ENCODE results near the gene GNG7.
"Not testable (repeated sequence)": the region's sequence is repeated elsewhere in the genome, so short reads cannot be mapped to it uniquely, and the experiment has no call there.

The GNG7 gene

DNA sequence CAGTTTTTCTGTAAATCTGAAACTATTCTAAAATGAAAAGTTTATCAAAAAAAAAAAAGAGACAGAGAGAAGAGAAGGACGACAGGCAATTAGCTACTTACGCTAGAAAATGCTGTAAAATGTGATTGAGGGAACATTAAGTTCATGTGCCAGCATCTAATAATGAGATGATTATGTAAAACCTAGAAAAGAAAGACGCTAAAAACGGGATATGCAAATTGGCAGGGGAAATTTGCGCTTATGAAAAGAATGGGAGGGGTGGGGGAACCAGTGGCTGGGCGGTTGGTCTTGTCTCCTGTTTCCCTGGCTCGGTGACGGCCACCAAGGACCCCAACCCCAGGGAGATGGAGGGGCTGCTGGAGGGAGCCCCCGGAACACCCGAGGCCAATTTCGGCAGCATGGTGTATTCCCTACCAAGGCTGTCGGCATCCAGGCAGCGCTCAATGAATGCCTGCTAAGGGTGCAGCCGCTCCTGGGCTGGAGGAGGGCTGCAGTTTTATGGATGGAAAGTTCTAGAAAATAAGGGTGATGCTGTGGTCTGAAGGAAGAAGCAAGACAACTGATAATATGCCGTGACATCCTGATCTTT, 34.2 kb downstream of the GNG7 start:
- no peak for DNase-seq

DNA sequence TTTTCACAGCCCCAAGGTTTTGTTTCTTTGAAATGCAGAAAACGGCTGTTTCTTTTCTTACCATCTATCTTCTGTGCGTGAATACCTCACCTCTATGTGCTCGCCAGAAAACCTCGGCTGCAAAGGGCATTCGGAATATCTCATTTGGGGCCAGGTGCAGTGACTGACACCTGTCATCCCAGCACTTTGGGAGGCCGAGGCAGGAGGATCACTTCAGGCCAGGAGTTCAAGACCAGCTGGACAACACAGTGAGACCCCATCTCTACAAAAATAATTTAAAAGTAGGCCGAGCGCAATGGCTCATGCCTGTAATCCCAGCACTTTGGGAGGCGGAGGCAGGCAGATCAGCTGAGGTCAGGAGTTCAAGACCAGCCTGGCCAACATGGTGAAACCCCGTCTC, 35.1 kb downstream of the GNG7 start:
- DNase-seq = not testable (repeated sequence)

DNA sequence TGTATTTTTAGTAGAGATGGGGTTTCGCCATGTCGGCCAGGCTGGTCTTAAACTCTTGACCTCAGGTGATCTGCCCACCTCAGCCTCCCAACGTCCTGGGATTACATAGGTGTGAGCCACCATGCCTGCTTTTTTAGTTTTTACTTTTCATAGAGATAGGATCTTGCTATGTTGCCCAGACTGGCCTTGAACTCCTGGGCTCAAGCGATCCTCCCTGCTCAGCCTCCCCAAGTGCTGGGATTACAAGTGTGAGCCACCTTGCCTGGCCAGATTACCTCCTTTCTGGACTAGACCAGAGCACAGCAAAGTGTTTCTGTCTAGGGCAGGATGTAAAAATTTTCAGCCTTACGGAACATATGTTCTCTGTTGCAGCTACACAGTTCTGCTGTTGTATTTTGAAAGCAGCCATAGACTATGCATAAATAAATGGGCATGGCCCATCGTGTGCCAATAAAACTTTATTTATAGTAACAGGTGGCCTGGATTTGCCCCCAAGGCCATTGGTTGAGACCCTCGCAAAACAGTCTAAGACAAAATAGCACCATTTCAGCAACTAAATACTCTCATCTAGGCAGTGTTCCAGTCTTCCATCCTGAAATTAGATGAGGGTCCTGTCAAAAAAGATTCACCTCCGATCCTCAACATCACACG, 36.0 kb downstream of the GNG7 start:
- no peak for DNase-seq

DNA sequence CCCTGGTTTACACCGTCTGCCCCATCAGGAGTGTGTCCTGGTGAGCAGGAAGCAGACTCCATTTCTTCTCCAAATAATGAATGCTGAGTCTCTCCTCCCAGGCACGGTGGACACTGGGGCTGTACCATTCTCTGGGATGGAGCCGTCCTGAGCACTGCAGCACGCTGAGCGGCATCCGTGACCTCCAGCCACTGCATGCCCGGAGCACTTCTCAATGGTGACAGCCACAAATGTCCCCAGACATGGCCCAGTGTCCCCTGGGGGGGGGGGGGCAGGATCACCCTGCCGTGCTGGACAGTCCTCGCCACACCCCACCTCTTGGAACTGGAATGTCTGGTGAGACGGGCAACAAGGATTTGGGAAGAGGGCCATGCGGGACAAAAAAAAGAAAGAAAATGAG, 37.4 kb downstream of the GNG7 start:
- no peak for DNase-seq

DNA sequence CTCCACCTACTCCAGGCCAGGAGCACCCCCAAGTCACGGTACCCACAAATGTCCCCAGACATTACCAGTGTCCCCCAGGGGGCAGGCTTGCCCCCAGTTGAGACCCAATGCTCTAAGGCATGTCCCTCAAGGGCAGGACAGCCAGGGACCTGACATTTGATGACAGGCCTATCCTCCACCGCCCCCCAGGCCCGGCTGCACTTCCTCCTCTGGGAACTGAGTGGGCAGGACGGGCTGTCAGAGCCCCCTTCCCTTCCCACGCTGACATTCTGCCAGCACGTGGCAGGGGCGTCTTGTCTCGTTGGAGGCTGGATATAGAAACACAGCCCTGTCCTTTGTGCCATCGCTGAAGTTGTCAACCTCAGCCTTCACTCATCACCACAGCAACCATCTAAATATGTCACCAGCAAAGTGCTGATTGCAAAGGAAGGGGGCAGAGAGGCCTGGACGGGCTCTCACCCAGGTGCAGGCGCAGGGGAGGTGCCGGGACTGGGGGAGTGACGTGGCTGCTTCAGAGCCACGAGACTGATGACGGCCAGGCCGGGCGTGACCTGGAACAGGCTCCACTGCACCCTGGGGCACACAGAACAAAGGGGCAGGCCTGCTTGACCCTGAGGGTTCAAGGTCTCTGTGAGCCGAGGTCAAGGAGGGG, 38.4 kb downstream of the GNG7 start:
- no peak for DNase-seq

DNA sequence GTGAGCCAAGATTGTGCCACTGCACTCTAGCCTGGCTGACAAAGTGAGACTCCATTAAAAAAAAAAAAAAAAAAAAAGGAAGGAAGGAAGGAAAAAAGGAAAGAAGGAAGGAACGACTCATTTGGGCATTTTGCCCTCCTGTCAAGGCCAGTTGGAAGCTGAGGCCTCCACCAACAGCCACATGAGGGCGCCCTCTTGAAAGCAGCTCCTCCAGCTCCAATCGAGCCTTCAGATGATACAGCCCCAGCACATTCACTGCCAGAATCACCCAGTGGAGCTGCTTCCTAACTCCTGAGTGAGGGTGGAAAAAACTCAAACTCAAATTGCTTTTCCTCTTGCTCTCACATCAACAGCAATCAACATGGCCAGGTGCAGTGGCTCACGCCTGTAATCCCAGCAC, 40.9 kb downstream of the GNG7 start:
- DNase-seq = no peak

DNA sequence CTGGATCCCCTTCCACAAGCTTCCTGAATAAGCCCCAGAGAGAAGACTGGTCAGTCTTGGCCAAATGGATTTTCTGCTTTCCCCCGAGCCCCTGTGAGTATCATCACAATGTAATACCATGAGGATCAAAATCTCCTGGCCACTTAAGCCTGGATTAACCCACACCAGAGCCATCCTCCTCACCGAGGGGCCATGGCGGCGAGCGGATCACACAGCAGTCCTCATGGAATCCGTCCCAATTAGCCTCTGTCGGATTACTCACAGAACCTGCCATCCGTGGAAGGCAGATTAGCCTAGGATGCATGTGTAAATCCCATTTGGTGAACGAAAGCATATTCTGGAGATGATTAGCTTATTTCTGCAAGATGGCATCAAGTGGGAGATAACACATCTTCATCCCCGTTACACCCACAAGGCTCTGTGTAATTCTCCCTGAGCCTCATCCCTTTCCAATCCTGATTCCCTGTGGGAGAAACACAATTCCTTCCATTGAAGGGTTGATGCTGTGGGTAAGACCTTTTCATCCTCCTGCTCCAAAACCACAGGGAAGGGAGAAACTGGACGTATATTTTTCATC, 42.5 kb downstream of the GNG7 start:
- DNase-seq = no peak

DNA sequence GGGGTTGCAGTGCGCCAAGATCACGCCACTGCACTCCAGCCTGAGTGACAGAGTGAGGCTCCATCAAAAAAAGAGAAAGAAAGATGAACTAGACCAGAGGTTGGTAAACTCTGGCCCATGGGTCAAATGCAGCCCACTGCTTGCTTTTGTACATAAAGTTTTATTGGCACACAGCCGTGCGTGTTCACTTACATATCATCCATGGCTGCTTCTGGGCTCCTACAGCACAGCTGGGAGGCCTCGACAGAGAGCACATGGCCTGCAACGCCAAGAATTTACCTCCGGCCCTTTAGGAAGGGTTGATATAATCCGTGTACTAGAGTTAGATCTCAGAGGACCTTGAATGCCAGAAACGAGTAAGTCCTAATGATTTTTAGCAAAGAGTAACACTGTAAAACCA, 46.0 kb downstream of the GNG7 start:
- no peak for DNase-seq

DNA sequence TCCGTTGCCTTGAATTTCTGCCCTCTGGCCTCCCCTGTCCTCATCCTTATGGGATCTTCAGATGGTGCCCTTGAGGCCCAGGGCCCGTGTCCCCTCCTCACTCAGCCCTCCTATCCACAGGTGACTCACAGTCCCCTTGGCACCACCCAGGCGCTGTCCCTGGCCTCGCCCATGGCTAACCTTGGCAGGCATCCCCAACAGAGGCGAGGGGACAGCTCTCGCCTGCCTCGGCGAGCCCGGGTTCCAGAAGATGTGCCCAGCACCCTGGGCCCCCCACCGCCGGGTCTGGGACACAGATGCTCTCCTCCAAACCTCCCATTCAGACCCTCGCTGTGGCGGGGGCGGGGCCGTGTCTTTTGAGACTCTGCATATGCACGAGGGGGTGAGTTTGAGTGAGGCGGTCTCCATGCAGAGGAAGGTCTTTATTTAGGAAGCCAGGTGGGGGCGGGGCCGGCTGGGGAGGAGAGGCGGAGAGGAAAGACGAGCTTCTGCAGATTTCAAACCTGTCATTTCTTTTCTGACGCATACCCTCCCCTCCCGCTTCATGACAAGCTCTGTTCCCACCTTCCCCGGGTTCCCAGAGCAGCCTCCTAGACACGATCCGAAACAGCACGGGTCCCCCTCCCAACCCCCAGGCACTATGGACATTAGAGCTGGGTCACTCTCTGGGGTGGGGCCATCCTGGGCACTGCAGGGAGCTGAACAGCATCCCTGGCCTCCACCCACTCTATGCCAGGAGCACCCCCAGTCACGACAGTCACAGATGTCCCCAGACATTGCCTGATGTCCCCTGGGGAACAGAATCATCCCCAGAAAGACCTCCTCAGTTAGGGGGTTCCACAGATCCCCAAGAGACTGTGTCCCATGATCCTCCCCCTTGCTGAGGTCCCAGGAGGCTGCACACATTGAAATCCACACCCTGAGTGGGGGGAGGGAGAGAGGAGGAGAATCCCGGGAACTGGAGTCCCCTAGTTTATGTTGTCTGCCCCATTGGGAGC, 48.5 kb downstream of the GNG7 start:
- DNase-seq = peak; percentile 2

DNA sequence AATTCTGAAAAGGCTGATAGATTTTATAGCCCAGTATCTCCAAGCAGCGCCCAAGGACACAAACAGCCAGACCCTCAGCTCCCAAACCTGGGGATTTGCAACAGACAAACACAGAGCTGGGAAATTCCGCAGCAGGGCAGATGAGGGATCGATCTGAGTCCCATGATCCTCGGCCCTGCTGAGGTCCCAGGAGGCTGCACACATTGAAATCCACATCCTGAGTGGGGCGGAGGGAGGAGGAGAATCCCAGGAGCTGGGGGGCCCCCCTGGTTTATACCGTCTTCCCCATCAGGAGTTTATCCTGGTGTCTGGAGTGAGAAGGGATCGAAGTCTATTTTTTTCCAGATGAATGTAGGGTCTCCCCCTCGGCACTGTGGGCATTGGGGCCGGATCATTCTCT, 49.3 kb downstream of the GNG7 start:
- no peak for DNase-seq

DNA sequence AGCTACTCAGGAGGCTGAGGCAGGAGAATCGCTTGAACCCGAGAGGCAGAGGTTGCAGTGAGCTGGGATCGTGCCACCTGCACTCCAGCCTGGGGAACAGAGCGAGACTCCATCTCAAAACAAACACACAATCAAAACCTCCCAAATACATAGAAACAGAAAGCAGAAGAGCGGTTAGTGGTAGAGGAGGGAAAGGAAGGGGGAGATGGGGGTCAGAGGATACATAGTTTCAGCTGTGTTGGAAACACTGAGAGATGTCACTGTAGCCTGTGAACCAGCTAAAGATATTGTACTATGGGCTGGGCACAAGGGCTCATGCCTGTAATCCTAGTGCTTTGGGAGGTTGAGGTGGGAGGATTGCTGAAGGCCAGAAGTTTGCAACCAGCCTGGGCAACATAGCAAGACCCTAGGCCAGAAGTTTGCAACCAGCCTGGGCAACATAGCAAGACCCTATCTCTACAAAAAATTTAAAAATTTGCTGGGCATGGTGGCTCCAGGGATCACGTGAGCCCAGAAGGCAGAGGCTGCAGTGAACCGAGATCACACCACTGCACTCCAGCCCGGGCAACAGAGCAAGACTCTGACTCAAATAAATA, 49.9 kb downstream of the GNG7 start:
- DNase-seq = no peak

DNA sequence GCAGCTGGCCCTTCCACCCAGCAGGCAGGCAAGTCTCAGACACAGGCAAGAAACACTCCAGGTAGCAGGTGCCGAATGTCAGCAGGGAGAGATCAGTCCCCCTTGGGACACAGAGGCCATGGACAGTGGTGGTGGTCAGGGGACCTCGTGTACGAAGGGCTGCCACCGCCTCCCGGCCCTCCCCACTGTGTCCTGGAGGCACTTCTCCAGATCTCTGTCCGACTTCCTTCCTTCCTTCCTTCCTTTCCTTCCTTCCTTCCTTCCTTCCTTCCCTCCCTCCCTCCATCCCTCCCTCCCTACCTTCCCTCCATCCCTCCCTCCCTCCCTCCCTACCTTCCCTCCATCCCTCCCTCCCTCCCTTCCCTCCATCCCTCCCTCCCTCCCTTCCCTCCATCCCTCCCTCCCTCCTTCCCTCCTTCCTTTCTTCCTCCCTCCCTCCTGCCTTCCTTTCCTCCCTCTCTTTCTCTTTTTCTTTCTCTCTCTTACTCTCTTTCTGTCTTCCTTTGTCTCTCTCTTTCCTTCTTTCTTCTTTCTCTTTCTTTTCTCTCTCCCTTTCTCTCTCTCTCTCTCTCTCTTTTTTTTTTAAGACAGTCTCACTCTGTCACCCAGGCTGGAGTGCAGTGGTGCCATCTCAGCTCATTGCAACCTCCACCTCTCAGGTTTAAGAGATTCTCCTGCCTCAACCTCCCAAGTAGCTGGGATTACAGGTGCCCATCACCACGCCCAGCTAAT, 51.3 kb downstream of the GNG7 start:
- DNase-seq = not testable (repeated sequence)

DNA sequence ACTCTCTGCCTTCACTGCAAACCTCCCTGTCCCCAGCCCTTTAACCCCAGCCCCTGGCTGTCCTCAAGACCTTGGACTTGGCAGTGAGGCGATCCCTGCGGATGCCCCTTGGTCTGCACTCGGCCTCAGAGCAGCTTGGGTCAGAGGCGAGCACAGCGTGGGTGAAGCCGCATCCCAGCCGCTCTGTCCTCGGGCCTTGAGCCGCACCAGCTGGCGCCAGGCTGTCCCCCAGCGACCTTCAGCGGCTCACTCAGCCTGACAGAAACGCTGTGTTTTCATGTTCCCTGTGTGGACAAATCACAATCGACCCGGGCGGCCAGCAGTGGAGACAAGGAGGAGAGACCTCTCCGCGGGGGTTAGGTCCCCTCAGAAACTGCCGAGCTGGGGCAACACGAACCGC, 52.0 kb downstream of the GNG7 start:
- DNase-seq = no peak

DNA sequence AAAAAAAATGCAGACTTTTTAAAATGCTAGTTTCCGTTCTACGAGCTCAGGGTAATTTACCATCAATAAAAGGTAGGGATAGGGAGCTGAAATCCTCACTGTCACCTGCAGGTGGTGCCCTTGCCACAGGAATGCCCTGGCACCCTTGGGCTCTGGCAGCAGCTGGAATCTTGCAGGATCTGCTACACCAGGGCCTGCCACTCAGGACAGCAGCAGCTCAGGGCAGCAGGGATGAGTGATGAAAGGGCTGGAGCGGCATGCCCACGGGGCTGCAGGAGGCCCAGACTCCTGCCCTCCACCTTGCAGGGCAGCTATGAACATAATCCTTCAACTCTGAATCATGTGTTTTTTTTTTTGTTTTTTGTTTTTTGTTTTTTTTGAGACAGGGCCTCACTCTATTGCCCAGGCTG, 54.0 kb downstream of the GNG7 start:
- DNase-seq = peak; percentile 84

DNA sequence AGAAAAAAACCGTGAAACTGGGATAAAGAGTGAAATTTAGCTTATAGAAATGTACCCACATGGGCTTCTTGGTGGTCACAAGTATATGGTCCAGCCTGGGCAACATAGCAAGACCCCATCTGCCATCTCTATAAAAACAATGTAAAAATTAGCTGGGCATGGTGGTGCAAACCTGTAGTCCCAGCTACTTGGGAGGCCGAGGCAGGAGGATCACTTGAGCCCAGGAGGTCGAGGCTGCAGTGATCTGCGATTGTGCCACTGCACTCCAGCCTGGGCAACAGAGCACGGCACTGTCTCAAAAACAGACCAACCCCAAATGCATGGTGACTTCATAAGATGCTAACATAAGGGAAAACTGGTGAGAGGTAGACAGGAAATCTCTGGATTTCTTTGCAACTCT, 54.4 kb downstream of the GNG7 start:
- no peak for DNase-seq

DNA sequence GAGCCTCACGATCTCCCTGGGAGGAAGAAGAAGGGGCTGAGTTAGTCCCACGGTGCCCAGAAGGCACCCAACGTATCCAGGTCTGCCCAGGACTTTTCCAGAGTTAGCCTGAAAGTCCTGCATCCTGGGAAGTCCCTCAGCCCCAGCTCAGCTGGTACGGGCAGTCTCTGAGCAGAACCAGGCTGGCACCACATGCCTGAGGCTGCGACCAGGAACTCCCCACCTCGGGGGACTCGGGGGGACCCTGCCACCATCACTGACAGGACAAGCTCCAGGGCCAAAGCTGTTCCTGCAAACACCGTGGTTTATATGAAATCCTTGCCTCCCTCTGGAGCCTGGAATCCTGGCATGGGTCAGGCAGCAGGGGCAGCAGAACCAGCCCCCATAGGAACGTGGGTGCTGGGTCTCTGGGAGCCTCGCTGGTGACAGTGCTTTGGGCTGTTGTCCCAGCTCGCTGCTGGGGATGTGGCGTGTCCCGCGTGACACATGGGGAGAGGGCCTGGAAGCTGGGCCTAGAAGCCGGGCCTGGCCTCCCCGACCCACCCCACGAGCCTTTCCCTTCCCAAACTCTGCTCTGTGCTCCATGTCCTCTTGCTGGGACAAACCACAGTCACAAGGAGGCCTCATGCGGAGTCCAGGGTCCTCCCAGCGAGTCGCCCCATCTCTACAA, 55.5 kb downstream of the GNG7 start:
- no peak for DNase-seq

DNA sequence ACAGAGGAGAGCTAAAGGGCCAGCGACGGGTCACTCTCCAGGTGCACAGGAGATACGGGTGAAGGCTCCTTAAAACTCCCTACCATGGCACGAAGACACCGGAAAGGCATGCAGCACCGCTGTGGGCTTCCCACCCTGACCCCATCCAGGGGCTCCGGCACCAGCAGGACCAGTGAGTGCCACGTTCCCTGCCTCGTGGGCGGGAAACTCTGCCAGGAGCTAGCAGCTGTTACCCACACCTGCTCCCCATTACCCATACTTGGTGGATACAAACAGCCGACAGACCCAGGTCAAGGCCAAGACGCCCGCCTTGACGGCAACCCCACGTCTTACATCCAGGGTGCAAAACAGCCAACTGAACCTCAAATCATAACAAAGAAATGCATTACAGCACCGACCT, 56.7 kb downstream of the GNG7 start:
- DNase-seq = no peak

DNA sequence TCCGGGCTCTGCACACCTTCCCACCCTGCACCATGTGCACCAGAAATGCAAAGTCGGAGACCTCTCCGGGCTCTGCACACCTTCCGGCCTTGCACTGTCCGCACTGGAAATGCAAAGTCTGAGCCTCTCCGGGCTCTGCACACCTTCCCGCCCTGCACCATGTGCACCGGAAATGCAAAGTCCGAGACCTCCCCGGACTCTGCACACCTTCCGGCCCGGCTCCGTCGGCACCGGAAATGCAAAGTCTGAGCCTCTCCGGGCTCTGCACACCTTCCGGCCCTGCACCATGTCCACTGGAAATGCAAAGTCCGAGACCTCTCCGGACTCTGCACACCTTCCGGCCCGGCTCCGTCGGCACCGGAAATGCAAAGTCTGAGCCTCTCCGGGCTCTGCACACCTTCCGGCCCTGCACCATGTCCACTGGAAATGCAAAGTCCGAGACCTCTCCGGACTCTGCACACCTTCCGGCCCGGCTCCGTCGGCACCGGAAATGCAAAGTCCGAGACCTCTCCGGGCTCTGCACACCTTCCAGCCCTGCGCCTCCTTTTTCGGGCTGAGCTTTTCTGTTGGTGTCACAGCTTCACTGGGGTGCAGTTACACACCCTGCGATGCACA, 59.3 kb downstream of the GNG7 start:
- DNase-seq = not testable (repeated sequence)

DNA sequence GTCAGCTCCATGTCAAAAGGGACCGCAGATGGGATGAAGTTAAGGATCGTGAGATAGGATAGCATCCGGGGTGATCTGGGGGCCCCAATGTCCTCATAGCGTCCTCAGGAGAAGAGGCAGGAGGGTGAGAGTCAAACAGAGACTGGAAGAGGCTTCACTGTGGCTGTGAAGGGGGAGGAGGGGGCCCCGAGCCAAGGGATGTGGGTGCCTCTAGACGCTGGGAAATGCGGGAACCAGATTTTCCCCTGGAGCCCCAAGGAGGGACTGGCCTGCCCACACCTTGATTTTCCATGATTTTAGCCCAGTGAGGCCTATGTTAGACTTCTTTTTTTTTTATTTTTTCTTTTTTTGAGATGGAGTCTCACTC, 61.2 kb downstream of the GNG7 start:
- DNase-seq = no peak

DNA sequence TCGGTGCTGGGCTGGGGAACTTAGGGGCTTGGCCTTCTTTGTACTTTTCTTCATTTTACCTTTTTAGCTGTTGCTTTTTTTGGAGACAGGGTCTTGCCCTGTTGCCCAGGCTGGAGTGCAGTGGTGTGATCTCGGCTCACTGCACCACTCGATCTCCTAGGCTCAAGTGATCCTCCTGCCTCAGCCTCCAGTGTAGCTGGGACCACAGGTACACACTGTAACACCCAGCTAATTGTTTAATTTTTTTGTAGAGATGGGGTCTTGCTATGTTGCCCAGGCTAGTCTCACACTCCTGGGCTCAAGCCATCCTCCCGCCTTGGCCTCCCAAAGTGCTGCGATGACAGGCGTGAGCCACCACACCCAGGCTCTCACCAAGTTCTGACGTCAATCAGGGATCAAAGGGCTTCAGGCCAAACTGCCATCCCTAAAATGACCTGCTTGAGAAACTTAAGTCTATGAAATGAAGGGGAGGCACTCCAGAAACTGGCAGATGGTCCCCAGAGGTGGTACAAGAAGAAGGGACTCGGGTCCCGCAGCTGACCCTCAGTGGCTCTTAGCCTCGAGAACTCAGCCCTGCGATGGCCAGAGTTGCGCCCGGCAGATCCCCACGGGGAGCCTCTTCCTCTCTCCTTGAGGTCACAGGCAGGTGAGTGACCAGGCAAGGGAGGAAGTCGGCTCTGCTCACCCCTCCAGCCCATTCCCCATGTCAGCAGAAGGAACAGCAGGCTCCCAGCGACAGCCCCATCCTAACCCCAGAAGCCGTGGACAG, 61.7 kb downstream of the GNG7 start:
- DNase-seq = no peak

Measured in NCI-H2171 treated with DMSO at 0.1 percent for 48 hours (cell line).